Skeletal muscle satellite cell (primary cell): ENCODE results near the gene ASF1A.

Experiments
- H3K27me3 ChIP-seq: 2 replicates; pipeline ENCODE4 v1.7.0; 2013; ENCODE audit warnings: low read length; ENCODE audit not compliant: control insufficient read depth, insufficient read depth
- H3K36me3 ChIP-seq: 2 replicates; pipeline ENCODE4 v1.7.0; 2013; ENCODE audit warnings: mild to moderate bottlenecking, control low read depth, low read length; ENCODE audit not compliant: insufficient read depth
- H3K4me1 ChIP-seq: 2 replicates; pipeline ENCODE4 v1.7.0; 2013; ENCODE audit warnings: low read length; ENCODE audit not compliant: control insufficient read depth, insufficient read depth
- H3K4me2 ChIP-seq: 2 replicates; pipeline ENCODE4 v1.7.0; 2013; ENCODE audit warnings: mild to moderate bottlenecking, low read length
- H3K4me3 ChIP-seq: 2 replicates; pipeline ENCODE4 v1.7.0; 2013; ENCODE audit warnings: low read length
- H3K9ac ChIP-seq: 2 replicates; pipeline ENCODE4 v1.7.0; 2013; ENCODE audit warnings: mild to moderate bottlenecking, low read depth, low read length, moderate library complexity
- H3K9me3 ChIP-seq: replicated peaks from 2 replicates; pipeline ENCODE4 v1.7.0; 2013; ENCODE audit warnings: mild to moderate bottlenecking, control low read depth, low read length

ASF1A gene

GRCh38 chr6:118940770-118941169, 46.8 kb downstream of the ASF1A start:
- H3K9ac ChIP-seq, result no peak overlapping the region
- no peaks in the 10 kb centered on the region for H3K4me1 ChIP-seq
- no peak overlapping the region for H3K4me3 ChIP-seq
- H3K27me3 ChIP-seq, result no peaks in the 10 kb centered on the region
- no peaks in the 10 kb centered on the region for H3K36me3 ChIP-seq
- no peaks in the 10 kb centered on the region for H3K9me3 ChIP-seq
- no peak overlapping the region for H3K4me2 ChIP-seq

- Histone ChIP-seq H3K36me3 (no peaks in the 10 kb centered on the region), H3K27me3 (no peaks in the 10 kb centered on the region), H3K4me2 (no peak overlapping the region), H3K9me3 (no peaks in the 10 kb centered on the region), H3K4me3 (no peak overlapping the region), H3K4me1 (no peaks in the 10 kb centered on the region), H3K9ac (no peak overlapping the region)
Observed at GRCh38 chr6:118945217-118945616, 51.3 kb downstream of the ASF1A start.

GRCh38 chr6:118952683-118953082, 58.7 kb downstream of the ASF1A start:
- Histone ChIP-seq H3K4me2 (no peak overlapping the region), H3K27me3 (no peaks in the 10 kb centered on the region), H3K9me3 (no peaks in the 10 kb centered on the region), H3K9ac (no peak overlapping the region), H3K4me3 (no peak overlapping the region), H3K36me3 (no peaks in the 10 kb centered on the region), H3K4me1 (no peaks in the 10 kb centered on the region)

GRCh38 chr6:118953391-118953790, 59.4 kb downstream of the ASF1A start:
- no peaks in the 10 kb centered on the region for H3K4me1 ChIP-seq
- H3K36me3 ChIP-seq, result no peaks in the 10 kb centered on the region
- no peak overlapping the region for H3K9ac ChIP-seq
- no peaks in the 10 kb centered on the region for H3K27me3 ChIP-seq
- no peak overlapping the region for H3K4me3 ChIP-seq
- no peak overlapping the region for H3K4me2 ChIP-seq
- H3K9me3 ChIP-seq, result no peaks in the 10 kb centered on the region
